ENCODE measurements around the gene OR52D1. TPM values are rescaled to one million over a fixed set of nuclear protein-coding genes. Genes with fewer than 3 reads are reported as not detected.

The OR52D1 gene
- polyA plus RNA-seq, 10 donors = not detected

DNA sequence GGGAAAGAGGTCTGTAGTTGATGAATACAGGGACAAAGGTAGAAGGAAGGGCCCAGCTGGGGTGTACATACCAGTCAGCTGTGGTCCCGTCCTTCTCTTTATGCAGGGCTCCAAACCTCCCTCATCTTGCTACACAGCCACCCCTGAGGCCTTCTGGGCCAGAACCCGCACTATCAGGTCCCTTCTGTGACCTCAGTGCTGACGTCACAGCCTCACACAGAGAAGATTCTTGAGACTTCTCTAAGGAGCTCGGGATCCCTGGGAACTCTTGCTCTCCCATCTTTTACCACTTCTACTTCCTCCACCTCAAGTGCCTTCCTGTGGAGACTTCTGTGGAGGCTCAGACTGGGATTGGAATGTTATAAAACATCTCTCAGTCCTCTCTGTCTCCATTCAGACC is 21.3 kb downstream of the OR52D1 start, which contains the start of gene UBQLN3:
Gene UBQLN3, minus strand, starts transcription at position 155 of the 400 bp plus-strand sequence. CDS start 399 bp downstream, outside the sequence.
- DNase-seq = no peak

DNA sequence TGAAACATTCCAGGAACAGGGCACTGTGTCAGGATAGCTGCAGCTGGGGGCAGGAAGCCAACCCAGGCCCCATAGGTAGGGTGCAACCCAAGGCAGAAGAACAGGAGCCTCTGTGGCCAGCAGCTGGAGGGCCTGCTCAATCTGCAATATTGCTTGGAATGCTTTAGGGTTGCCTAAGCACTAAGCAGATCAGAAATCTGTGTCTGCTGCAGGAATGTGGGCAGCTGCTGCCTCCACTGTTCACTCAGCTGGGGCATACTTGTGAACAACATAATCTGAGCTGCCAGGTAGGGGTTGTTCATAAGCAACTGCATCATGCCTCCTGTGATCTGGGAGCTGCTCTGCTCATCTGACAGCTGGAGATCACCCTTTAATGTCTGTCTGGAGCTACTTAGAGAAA is 26.4 kb downstream of the OR52D1 start:
- DNase-seq = no peak

- DNase-seq = no peak
These were observed 28.1 kb downstream of the OR52D1 start, which contains the start of gene UBQLNL for GRCh38 chr11:5516599-5516998. Gene UBQLNL (minus strand): TSS chr11:5516699. CDS start chr11:5516441, 258 bp downstream.

GRCh38 chr11:5521540-5521939 is 33.1 kb downstream of the OR52D1 start:
- DNase-seq = no peak

DNA sequence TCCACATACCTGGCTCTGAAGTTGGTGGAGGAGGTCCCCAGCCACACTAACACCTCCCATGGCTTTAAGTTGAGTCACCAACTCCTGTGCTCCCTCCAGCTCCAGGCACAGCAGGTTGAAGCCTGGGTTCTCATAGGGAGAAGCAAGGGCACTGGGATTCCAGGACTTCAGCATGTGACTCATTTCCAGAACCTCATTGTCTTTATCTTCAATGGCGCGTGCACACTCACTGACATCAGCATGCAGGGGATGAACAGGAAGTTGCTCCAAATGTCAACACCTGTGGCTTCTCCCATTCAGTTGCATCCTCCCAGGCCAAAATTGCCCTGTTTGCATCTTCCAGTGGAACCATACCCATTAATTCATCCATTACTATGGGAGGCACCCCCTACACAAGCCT is 33.8 kb downstream of the OR52D1 start:
- no peak for DNase-seq

DNA sequence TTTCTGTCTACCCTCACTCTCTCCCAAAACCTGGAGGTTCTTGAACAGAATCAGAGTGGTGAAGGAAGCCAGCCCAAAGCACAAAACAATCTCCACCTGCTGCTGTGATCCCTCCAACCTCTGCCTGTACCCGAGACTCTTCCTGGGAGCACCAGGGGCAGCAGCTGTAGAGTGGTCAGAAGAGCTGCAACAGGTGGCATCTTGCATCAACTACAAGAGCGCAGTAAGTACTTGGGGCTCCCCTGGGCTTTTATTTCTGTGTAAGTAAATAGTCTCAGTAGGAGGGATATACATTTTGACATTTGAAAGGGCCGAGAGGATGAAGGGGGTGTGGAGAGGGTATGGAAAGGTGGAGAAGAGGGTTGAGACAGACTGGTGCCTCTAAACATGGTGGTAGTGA is 36.3 kb downstream of the OR52D1 start:
- DNase-seq = no peak

- DNase-seq = no peak
These were observed 39.2 kb downstream of the OR52D1 start for GRCh38 chr11:5527716-5528115.

DNA sequence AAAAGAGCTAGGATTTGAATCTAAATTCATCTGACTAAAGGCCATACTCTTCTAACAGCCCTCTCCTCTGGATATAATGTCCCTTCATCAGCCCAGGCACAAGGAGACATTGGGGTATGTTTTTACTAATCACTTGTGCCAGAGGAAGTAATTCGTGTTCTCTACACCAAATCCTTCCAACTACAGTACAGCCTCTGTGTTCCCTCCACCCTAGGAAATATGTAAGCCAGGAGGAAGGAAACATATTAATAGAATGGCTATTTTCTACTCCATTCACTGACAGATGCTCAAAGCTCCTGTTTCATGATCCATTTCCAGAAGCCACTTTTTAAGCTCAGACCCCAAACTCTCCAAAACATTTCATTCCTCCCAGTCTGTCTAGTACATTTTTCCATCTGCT is 40.0 kb downstream of the OR52D1 start:
- DNase-seq = no peak

GRCh38 chr11:5531053-5531831 is 42.8 kb downstream of the OR52D1 start:
- no peak for DNase-seq

GRCh38 chr11:5534046-5534445 is 45.6 kb downstream of the OR52D1 start:
- DNase-seq = no peak

DNA sequence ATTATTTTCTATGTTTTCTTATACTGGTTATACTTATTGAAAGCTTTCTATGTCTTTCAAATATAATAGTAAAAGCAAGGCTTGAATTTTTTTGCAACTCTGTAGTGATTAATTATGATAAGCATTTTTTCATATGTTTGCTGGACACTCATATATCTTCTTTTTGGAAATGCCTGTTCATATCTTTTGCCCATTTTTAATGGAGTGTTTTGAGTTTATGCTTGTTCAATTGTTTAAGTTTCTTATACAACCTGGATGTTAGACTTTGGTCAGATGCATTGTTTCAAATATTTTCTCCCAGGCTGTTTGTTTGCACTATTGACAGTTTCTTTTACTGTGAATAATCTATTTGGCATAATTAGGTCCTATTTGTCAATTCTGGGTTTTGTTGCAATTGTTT is 48.0 kb downstream of the OR52D1 start:
- no peak for DNase-seq

Other genes with a start within 250 kb of the OR52D1 start
- 1,000 to 10,000 TPM in 2 of 10 donors, 10 to 100 TPM in 4, 1 to 10 TPM in 4; 3.6 to 4,554 (median 26.1) TPM for gene HBG1, start 238.8 kb upstream of the OR52D1 start, polyA plus RNA-seq (ENCODE audit: insufficient read length in 10 of 10)
- over 10,000 TPM in 4 of 10 donors, 1,000 to 10,000 TPM in 6; 2,782 to 38,425 (median 6,490) TPM for gene HBG2, start 233.9 kb upstream of the OR52D1 start, polyA plus RNA-seq (ENCODE audit: insufficient read length in 10 of 10)
- gene HBE1, start 218.7 kb upstream of the OR52D1 start, polyA plus RNA-seq (ENCODE audit: insufficient read length in 10 of 10) = 100 to 1,000 TPM in 1 of 10 donors, 10 to 100 TPM in 6, 1 to 10 TPM in 3; 6.6 to 110 (median 23.6) TPM
- not detected for gene OR51B4, start 186.7 kb upstream of the OR52D1 start, polyA plus RNA-seq (ENCODE audit: insufficient read length in 10 of 10)
- not detected for gene OR51B2, start 164.4 kb upstream of the OR52D1 start, polyA plus RNA-seq (ENCODE audit: insufficient read length in 10 of 10)
- under 1 TPM in 1 of 10 donors, not detected in 9; 0.15 TPM for gene OR51B5, start 145.2 kb upstream of the OR52D1 start, polyA plus RNA-seq (ENCODE audit: insufficient read length in 10 of 10)
- not detected for gene OR51B6, start 137.2 kb upstream of the OR52D1 start, polyA plus RNA-seq (ENCODE audit: insufficient read length in 10 of 10)
- not detected for gene OR51M1, start 104.9 kb upstream of the OR52D1 start, polyA plus RNA-seq (ENCODE audit: insufficient read length in 10 of 10)
- not detected for gene OR51Q1, start 66.6 kb upstream of the OR52D1 start, polyA plus RNA-seq (ENCODE audit: insufficient read length in 10 of 10)
- gene OR51I1, start 47.2 kb upstream of the OR52D1 start, polyA plus RNA-seq (ENCODE audit: insufficient read length in 10 of 10) = not detected
- not detected for gene OR51I2, start 39.4 kb upstream of the OR52D1 start, polyA plus RNA-seq (ENCODE audit: insufficient read length in 10 of 10)
- not detected for gene UBQLN3, start 21.3 kb downstream of the OR52D1 start, polyA plus RNA-seq (ENCODE audit: insufficient read length in 10 of 10)
- gene UBQLNL, start 28.0 kb downstream of the OR52D1 start, polyA plus RNA-seq (ENCODE audit: insufficient read length in 10 of 10) = under 1 TPM; 0.05 to 0.53 (median 0.19) TPM
- not detected for gene OR52H1, start 59.9 kb downstream of the OR52D1 start, polyA plus RNA-seq (ENCODE audit: insufficient read length in 10 of 10)
- gene OR52B6, start 92.2 kb downstream of the OR52D1 start, polyA plus RNA-seq (ENCODE audit: insufficient read length in 10 of 10) = not detected
- gene TRIM6, start 108.0 kb downstream of the OR52D1 start, polyA plus RNA-seq (ENCODE audit: insufficient read length in 10 of 10) = 1 to 10 TPM; 1.0 to 2.3 (median 1.6) TPM
- gene TRIM34, start 136.3 kb downstream of the OR52D1 start, polyA plus RNA-seq (ENCODE audit: insufficient read length in 10 of 10) = 1 to 10 TPM; 3.9 to 6.8 (median 4.7) TPM
- 10 to 100 TPM in 9 of 10 donors, 1 to 10 TPM in 1; 9.9 to 17.8 (median 13.6) TPM for gene TRIM5, start 196.4 kb downstream of the OR52D1 start, polyA plus RNA-seq (ENCODE audit: insufficient read length in 10 of 10)
- gene TRIM22, start 201.1 kb downstream of the OR52D1 start, polyA plus RNA-seq (ENCODE audit: insufficient read length in 10 of 10) = 10 to 100 TPM in 6 of 10 donors, 1 to 10 TPM in 4; 4.5 to 16.0 (median 10.6) TPM
- gene OR56B1, start 247.8 kb downstream of the OR52D1 start, polyA plus RNA-seq (ENCODE audit: insufficient read length in 10 of 10) = not detected